Measurements from ENCODE around the gene S1PR3.

Gene S1PR3

DNA sequence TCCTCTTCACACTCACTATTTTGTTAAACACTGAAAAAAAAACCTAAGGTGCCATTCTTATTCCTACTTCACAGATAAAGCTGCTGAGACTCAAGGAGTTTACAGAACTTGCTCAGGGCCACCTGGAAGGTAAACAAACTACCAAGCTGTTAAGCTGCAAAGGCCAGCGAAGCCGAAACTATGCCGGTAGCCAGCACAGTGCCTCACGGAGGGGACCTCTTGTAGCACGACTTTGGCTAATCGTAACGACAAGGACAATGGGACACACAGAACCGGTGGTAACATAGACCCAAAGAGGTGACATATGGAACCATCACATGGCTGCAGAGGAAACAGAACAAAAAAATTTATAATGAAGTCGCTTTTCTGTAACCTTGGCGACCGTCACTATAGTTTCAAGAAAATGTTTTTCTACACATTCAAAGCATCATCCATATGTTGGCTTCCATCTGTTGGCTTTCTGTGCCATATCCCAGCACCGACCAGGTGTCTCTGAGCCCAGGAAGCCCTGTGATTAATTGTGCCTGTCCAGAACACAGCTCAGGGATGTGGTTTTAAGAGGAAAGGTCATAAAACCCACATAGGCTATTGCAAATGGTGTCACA is 60.3 kb downstream of the S1PR3 start:
- no peak overlapping the region for H3K27ac ChIP-seq (ENCODE audit: low read depth, low read length, poor library complexity, severe bottlenecking)
- no peaks in the 10 kb centered on the region for H3F3A ChIP-seq (ENCODE audit: insufficient read depth, low read length)
- TF ChIP-seq, protein P1, sequence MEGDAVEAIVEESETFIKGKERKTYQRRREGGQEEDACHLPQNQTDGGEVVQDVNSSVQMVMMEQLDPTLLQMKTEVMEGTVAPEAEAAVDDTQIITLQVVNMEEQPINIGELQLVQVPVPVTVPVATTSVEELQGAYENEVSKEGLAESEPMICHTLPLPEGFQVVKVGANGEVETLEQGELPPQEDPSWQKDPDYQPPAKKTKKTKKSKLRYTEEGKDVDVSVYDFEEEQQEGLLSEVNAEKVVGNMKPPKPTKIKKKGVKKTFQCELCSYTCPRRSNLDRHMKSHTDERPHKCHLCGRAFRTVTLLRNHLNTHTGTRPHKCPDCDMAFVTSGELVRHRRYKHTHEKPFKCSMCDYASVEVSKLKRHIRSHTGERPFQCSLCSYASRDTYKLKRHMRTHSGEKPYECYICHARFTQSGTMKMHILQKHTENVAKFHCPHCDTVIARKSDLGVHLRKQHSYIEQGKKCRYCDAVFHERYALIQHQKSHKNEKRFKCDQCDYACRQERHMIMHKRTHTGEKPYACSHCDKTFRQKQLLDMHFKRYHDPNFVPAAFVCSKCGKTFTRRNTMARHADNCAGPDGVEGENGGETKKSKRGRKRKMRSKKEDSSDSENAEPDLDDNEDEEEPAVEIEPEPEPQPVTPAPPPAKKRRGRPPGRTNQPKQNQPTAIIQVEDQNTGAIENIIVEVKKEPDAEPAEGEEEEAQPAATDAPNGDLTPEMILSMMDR (IDR thresholded peaks at IDR 0.05; ENCODE audit: low read length) = no peak
- no peak for TF ChIP-seq EZH2 (IDR thresholded peaks at IDR 0.05; ENCODE audit: borderline replicate concordance, low read length)
- H3K36me3 ChIP-seq (ENCODE audit: insufficient read depth, low read length) = no peaks in the 10 kb centered on the region
- no peaks in the 10 kb centered on the region for H3K4me1 ChIP-seq (ENCODE audit: insufficient read depth, low read length, severe bottlenecking)
- no peaks in the 10 kb centered on the region for H3K9me2 ChIP-seq (ENCODE audit: low read depth, low read length)
- no peaks in the 10 kb centered on the region; the same call in 1 of the 2 replicates for H3K27me3 ChIP-seq (ENCODE audit: insufficient read depth, low read length)
- H2AFZ ChIP-seq (ENCODE audit: low read length) = no peak overlapping the region
- H4K20me1 ChIP-seq (ENCODE audit: insufficient read depth, low read length) = no peaks in the 10 kb centered on the region
- no peak overlapping the region for H3K4me3 ChIP-seq (ENCODE audit: low read depth, low read length, poor library complexity, severe bottlenecking)
- H3K4me2 ChIP-seq (ENCODE audit: low read length) = no peak overlapping the region
- H3K9ac ChIP-seq (ENCODE audit: low read length) = no peak overlapping the region
- H3K79me2 ChIP-seq (ENCODE audit: insufficient read depth, low read length) = no peaks in the 10 kb centered on the region
- no peaks in the 10 kb centered on the region for H3K9me3 ChIP-seq (ENCODE audit: low read length)

DNA sequence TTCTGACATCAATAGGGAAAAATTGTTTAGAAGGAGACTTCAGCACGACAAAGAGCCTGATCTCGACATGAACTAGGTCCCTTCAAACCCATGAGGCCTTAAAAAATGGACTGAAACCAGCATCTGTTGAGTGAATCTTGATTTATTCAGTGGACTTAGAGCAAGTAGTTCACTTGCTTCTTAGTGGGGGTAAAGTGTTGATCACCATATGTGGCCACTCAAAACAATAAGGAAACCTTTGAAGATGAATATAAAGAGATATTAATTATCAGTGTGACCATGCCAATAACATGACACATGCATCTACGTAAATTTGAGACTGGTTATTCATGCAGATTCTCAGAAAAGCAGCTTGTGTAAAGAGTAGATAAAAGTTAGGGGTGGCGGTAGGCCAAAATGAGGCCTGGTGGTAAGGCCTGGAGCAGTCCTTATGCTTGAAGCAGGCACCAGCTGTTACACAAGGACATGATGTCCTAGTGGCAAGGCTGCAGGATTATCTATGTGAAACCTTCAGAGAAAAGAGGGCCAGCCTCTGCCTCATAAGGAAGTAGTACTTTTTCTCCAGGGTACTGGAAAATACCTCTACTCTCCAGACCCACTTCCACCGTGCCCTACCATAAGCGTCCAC is 61.3 kb downstream of the S1PR3 start:
- no peaks in the 10 kb centered on the region; the same call in 1 of the 2 replicates for H3K27me3 ChIP-seq (ENCODE audit: insufficient read depth, low read length)
- no peak overlapping the region for H3K4me3 ChIP-seq (ENCODE audit: low read depth, low read length, poor library complexity, severe bottlenecking)
- no peak overlapping the region for H3K9ac ChIP-seq (ENCODE audit: low read length)
- no peaks in the 10 kb centered on the region for H4K20me1 ChIP-seq (ENCODE audit: insufficient read depth, low read length)
- H3K4me1 ChIP-seq (ENCODE audit: insufficient read depth, low read length, severe bottlenecking) = no peaks in the 10 kb centered on the region
- H3K27ac ChIP-seq (ENCODE audit: low read depth, low read length, poor library complexity, severe bottlenecking) = no peak overlapping the region
- TF ChIP-seq, protein P1 (IDR thresholded peaks at IDR 0.05; ENCODE audit: low read length) = no peak
- TF ChIP-seq EZH2 (IDR thresholded peaks at IDR 0.05; ENCODE audit: borderline replicate concordance, low read length) = no peak
- no peak overlapping the region for H3K4me2 ChIP-seq (ENCODE audit: low read length)
- H3K9me2 ChIP-seq (ENCODE audit: low read depth, low read length) = no peaks in the 10 kb centered on the region
- H3K9me3 ChIP-seq (ENCODE audit: low read length) = no peaks in the 10 kb centered on the region
- H3F3A ChIP-seq (ENCODE audit: insufficient read depth, low read length) = no peaks in the 10 kb centered on the region
- no peaks in the 10 kb centered on the region for H3K36me3 ChIP-seq (ENCODE audit: insufficient read depth, low read length)
- H2AFZ ChIP-seq (ENCODE audit: low read length) = no peak overlapping the region
- H3K79me2 ChIP-seq (ENCODE audit: insufficient read depth, low read length) = no peaks in the 10 kb centered on the region

DNA sequence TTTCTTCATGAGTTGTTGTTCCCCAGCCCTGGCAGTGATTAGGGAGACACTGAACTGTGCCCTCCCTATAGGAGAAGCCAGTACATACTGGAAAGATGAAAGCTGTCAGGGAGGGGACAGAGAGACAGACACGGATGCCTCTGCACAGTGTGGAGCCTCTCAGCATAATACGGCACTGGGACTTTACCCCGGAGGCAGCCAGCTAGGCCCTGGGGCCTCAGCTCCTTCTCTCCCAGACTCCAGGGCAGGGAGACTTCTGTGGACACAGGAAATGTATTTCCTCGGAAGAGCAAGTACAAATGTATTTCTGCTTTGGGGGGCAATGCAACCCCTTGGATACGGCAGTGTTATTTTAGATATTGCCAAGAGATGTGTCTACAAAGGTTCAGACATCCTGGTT is 62.0 kb downstream of the S1PR3 start:
- H3K36me3 ChIP-seq (ENCODE audit: insufficient read depth, low read length) = no peaks in the 10 kb centered on the region
- H2AFZ ChIP-seq (ENCODE audit: low read length) = no peak overlapping the region
- H3F3A ChIP-seq (ENCODE audit: insufficient read depth, low read length) = no peaks in the 10 kb centered on the region
- no peaks in the 10 kb centered on the region for H3K4me1 ChIP-seq (ENCODE audit: insufficient read depth, low read length, severe bottlenecking)
- TF ChIP-seq, protein P1 (IDR thresholded peaks at IDR 0.05; ENCODE audit: low read length) = no peak
- TF ChIP-seq EZH2 (IDR thresholded peaks at IDR 0.05; ENCODE audit: borderline replicate concordance, low read length) = no peak
- no peaks in the 10 kb centered on the region for H3K9me2 ChIP-seq (ENCODE audit: low read depth, low read length)
- H3K79me2 ChIP-seq (ENCODE audit: insufficient read depth, low read length) = no peaks in the 10 kb centered on the region
- H3K4me3 ChIP-seq (ENCODE audit: low read depth, low read length, poor library complexity, severe bottlenecking) = no peak overlapping the region
- H3K27me3 ChIP-seq (ENCODE audit: insufficient read depth, low read length) = no peaks in the 10 kb centered on the region; the same call in 1 of the 2 replicates
- H3K9ac ChIP-seq (ENCODE audit: low read length) = no peak overlapping the region
- H4K20me1 ChIP-seq (ENCODE audit: insufficient read depth, low read length) = no peaks in the 10 kb centered on the region
- H3K4me2 ChIP-seq (ENCODE audit: low read length) = no peak overlapping the region
- no peak overlapping the region for H3K27ac ChIP-seq (ENCODE audit: low read depth, low read length, poor library complexity, severe bottlenecking)
- no peaks in the 10 kb centered on the region for H3K9me3 ChIP-seq (ENCODE audit: low read length)

Data from OCI-LY1 (cell line).